HEK293 (cell line): ENCODE measurements around the gene NCOR1.
A peak's percentile ranks its signal among the peaks of the same experiment; 100 is the strongest.
"Not testable (repeated sequence)": the region's sequence is repeated elsewhere in the genome, so short reads cannot be mapped to it uniquely, and the experiment has no call there.

Experiments
- CTCF ChIA-PET: fragments of 350-600 bp; formaldehyde crosslinking; extraction: SDS; loops from one replicate; lab custom pipeline; 2021; ENCODE audit warnings: antibody characterized with exemption; lab: Yijun Ruan, JAX
- POLR2A ChIA-PET: fragments of 300-600 bp; formaldehyde crosslinking; extraction: SDS; loops from one replicate; lab custom pipeline; 2020; ENCODE audit warnings: antibody characterized with exemption, inconsistent platforms; lab: Yijun Ruan, JAX
- H3K27ac ChIP-seq: fragments of 200-500 bp; sonication (Bioruptor generic); 2 replicates; pipeline ENCODE4 v1.5.1; 2014; ENCODE audit warnings: low read depth, low read length, control low read depth, inconsistent platforms; ENCODE audit errors: extremely low read depth
- H3K36me3 ChIP-seq, 2 experiments: fragments of 200-500 bp in 1 of 2; sonication (Bioruptor generic) in 1 of 2; 1 replicate in 1 of 2; 2 replicates in 1 of 2; pipeline ENCODE4 v1.5.1; 2014 to 2017; ENCODE audit warnings: inconsistent platforms in 2 of 2, low read length in 2 of 2; ENCODE audit not compliant: control insufficient read depth in 2 of 2, insufficient read depth in 1 of 2
- H3K4me1 ChIP-seq: fragments of 200-500 bp; sonication (Bioruptor generic); 2 replicates; pipeline ENCODE4 v1.5.1; 2014; ENCODE audit warnings: mild to moderate bottlenecking, low read length, inconsistent platforms; ENCODE audit not compliant: control insufficient read depth, insufficient read depth
- H3K4me3 ChIP-seq: 2 replicates; pipeline ENCODE4 v1.5.1; 2011; ENCODE audit warnings: low read depth, mild to moderate bottlenecking, control low read depth, low read length, moderate library complexity
- H3K9me3 ChIP-seq: fragments of 200-500 bp; sonication (Bioruptor generic); 2 replicates; pipeline ENCODE4 v1.5.1; 2014; ENCODE audit warnings: low read depth, low read length, inconsistent platforms; ENCODE audit not compliant: control insufficient read depth, insufficient read depth
- GLIS2 ChIP-seq: fragments of 450-650 bp; formaldehyde crosslinking; IDR thresholded peaks from 2 replicates; pipeline ENCODE4 v1.5.1; 2016; ENCODE audit warnings: missing biosample characterization, missing genetic modification characterization
- HIC1 ChIP-seq: fragments of 450-650 bp; formaldehyde crosslinking; IDR thresholded peaks from 2 replicates; pipeline ENCODE4 v1.5.1; 2016; ENCODE audit warnings: missing biosample characterization, missing genetic modification characterization
- MEIS1 ChIP-seq: sonication (generic); formaldehyde crosslinking; IDR thresholded peaks from 2 replicates; pipeline ENCODE4 v1.8.1; 2022; ENCODE audit warnings: missing genetic modification reagents, mild to moderate bottlenecking, borderline replicate concordance
- ZBTB17 ChIP-seq: fragments of 450-650 bp; formaldehyde crosslinking; IDR thresholded peaks from 2 replicates; pipeline ENCODE4 v1.5.1; 2016; ENCODE audit warnings: missing biosample characterization, missing genetic modification characterization
- ZEB2 ChIP-seq: fragments of 450-650 bp; formaldehyde crosslinking; IDR thresholded peaks from 2 replicates; pipeline ENCODE4 v1.5.1; 2016; ENCODE audit warnings: missing biosample characterization, missing genetic modification characterization
- ZFP69B ChIP-seq: fragments of 450-650 bp; formaldehyde crosslinking; IDR thresholded peaks from 2 replicates; pipeline ENCODE4 v1.5.1; 2016; ENCODE audit warnings: missing biosample characterization, missing genetic modification characterization
- ZNF112 ChIP-seq: fragments of 450-650 bp; formaldehyde crosslinking; IDR thresholded peaks from 2 replicates; pipeline ENCODE4 v1.5.0; 2017; ENCODE audit warnings: missing biosample characterization, missing genetic modification characterization
- ZNF132 ChIP-seq: fragments of 450-650 bp; formaldehyde crosslinking; IDR thresholded peaks from 2 replicates; pipeline ENCODE4 v1.5.1; 2017; ENCODE audit warnings: missing biosample characterization, missing genetic modification characterization, borderline replicate concordance
- ZNF146 ChIP-seq: fragments of 450-650 bp; formaldehyde crosslinking; IDR thresholded peaks from 2 replicates; pipeline ENCODE4 v1.5.1; 2016; ENCODE audit warnings: missing biosample characterization, missing genetic modification characterization
- ZNF266 ChIP-seq: fragments of 450-650 bp; formaldehyde crosslinking; IDR thresholded peaks from 2 replicates; pipeline ENCODE4 v1.5.1; 2016; ENCODE audit warnings: missing biosample characterization, missing genetic modification characterization, low read depth
- ZNF311 ChIP-seq: fragments of 450-650 bp; formaldehyde crosslinking; IDR thresholded peaks from 2 replicates; pipeline ENCODE4 v1.5.1; 2017; ENCODE audit warnings: missing biosample characterization, missing genetic modification characterization, borderline replicate concordance
- ZNF48 ChIP-seq: fragments of 450-650 bp; formaldehyde crosslinking; IDR thresholded peaks from 2 replicates; pipeline ENCODE4 v1.5.1; 2016; ENCODE audit warnings: missing biosample characterization, missing genetic modification characterization
- ZNF555 ChIP-seq: fragments of 450-650 bp; formaldehyde crosslinking; conservative IDR thresholded peaks from 2 replicates; pipeline ENCODE4 v1.5.1; 2017; ENCODE audit warnings: missing biosample characterization, mild to moderate bottlenecking, missing genetic modification characterization, inconsistent platforms
- ZNF580 ChIP-seq: fragments of 450-650 bp; formaldehyde crosslinking; IDR thresholded peaks from 2 replicates; pipeline ENCODE4 v1.5.1; 2016; ENCODE audit warnings: missing biosample characterization, missing genetic modification characterization
- ZNF621 ChIP-seq: fragments of 450-650 bp; formaldehyde crosslinking; IDR thresholded peaks from 2 replicates; pipeline ENCODE4 v1.5.1; 2017; ENCODE audit warnings: missing biosample characterization, missing genetic modification characterization
- ZNF639 ChIP-seq: fragments of 450-650 bp; formaldehyde crosslinking; IDR thresholded peaks from 2 replicates; pipeline ENCODE4 v1.5.1; 2016; ENCODE audit warnings: missing biosample characterization, missing genetic modification characterization
- ZNF660 ChIP-seq: fragments of 450-650 bp; IDR thresholded peaks from 2 replicates; pipeline ENCODE4 v1.5.1; 2018; ENCODE audit warnings: missing biosample characterization, mild to moderate bottlenecking, missing genetic modification characterization
- ZNF768 ChIP-seq: fragments of 450-650 bp; formaldehyde crosslinking; IDR thresholded peaks from 2 replicates; pipeline ENCODE4 v1.5.1; 2018; ENCODE audit warnings: missing biosample characterization, mild to moderate bottlenecking, missing genetic modification characterization
- ZSCAN4 ChIP-seq: fragments of 450-650 bp; formaldehyde crosslinking; IDR thresholded peaks from 2 replicates; pipeline ENCODE4 v1.5.1; 2017; ENCODE audit warnings: missing biosample characterization, missing genetic modification characterization

Gene NCOR1

GRCh38 chr17:16229912-16230561 is 14.7 kb upstream of the NCOR1 start:
- TF ChIP-seq ZNF639 (0 out of 2 replicates have a peak, but pooled peaks have one; percentile 0), ZBTB17 (tag by site-specific recombination) (peak; percentile 9; the same call in 1 of the 2 replicates)
- POLR2A ChIA-PET, result interaction anchor here (0.9 to 1.3 kb wide), 2 partner anchors 12 to 14 kb away, joined by 4 to 6 read pairs; partner anchors contain the start of gene NCOR1

GRCh38 chr17:16222406-16222805 is 7.1 kb upstream of the NCOR1 start:
- peaks cover 6% of the 10 kb centered on the region for H3K4me1 ChIP-seq
- no peak overlapping the region for H3K4me3 ChIP-seq
- POLR2A ChIA-PET, result no interaction called here
- peaks cover 3 to 20% of the 10 kb centered on the region in 2 experiments; a peak in 2 of 3 replicates for H3K36me3 ChIP-seq
- CTCF ChIA-PET, result interaction anchor here (1.5 kb wide), 1 partner anchor 64 kb away, joined by 3 read pairs; no protein-coding TSS in a partner anchor
- no peak overlapping the region for H3K27ac ChIP-seq
- TF ChIP-seq ZBTB17 (tag by site-specific recombination), result no peak
- no peak for TF ChIP-seq ZNF768 (tag by site-specific recombination)
- no peak for TF ChIP-seq ZNF555
- no peak for TF ChIP-seq ZNF621 (tag by site-specific recombination)
- no peak for TF ChIP-seq ZNF580 (tag by site-specific recombination)
- TF ChIP-seq ZNF132 (tag by site-specific recombination), result no peak
- TF ChIP-seq ZNF660, result no peak
- TF ChIP-seq ZNF311 (tag by site-specific recombination), result no peak
- no peak for TF ChIP-seq ZSCAN4 (tag by site-specific recombination)
- TF ChIP-seq ZFP69B (tag by site-specific recombination), result no peak
- no peak for TF ChIP-seq ZEB2 (tag by site-specific recombination)
- no peak for TF ChIP-seq GLIS2 (tag by site-specific recombination)
- no peak for TF ChIP-seq ZNF266
- TF ChIP-seq ZNF146 (tag by site-specific recombination), result no peak
- TF ChIP-seq HIC1 (tag by site-specific recombination), result no peak
- TF ChIP-seq ZNF48 (tag by site-specific recombination), result no peak
- TF ChIP-seq ZNF112, result no peak
- TF ChIP-seq MEIS1 (CRISPR knock-in tag), result no peak
- H3K9me3 ChIP-seq, result no peaks in the 10 kb centered on the region

More at GRCh38 chr17:16229912-16230561, 14.7 kb upstream of the NCOR1 start:
- H3K36me3 ChIP-seq, H3K4me3 ChIP-seq, H3K4me1 ChIP-seq, H3K27ac ChIP-seq, H3K9me3 ChIP-seq: not testable (repeated sequence)
- CTCF ChIA-PET, result interaction anchor here (0.6 to 1.0 kb wide), 3 partner anchors 56 to 227 kb away, joined by 3 to 8 read pairs (median 3); no protein-coding TSS in a partner anchor
